ENCODE measurements around the gene PRTN3. TPM values are rescaled to one million over a fixed set of nuclear protein-coding genes. Genes with fewer than 3 reads are reported as not detected.

The PRTN3 gene
- total RNA-seq, 4 donors from 2014 or later = not detected

DNA sequence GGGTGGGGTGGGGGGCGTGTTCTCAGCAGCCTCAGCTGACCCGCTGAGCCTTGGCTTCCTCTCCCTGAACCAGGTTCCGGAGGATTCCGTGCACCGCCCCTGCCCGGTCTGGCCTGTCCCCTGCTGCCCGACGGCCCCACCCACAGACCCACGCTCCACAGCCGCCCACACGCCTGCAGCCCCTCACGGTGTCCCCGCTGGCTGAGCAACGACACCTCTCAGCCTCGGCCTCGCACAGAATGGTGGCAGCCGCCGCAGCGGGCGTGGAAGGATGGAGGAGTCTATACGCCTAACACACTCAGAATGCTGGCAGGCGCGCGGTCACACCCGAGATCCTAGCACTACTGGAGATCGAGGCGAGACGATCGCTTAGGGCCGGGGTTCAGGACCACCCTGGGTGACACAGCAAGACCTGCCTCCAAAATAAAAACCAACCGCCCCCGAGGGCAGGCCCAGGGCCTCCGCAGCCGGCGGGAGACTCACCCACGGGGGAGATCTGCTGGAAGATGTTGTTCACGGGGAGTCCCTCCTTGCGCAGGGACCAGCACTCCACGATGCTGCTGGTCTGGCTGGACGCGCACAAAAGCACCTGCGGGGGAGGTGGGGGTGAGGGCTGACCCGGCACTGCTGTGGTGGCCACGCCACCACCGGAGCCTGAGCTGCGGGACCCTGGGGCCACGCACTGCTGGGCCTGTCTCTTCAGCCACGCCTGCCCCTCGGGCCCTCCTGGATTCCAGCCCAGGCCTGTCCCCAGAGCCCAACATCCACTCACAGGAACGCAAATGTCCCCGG, 43.8 kb downstream of the PRTN3 start:
- WGBS = 97% methylated on average over 27 of the region's 51 CpGs

DNA sequence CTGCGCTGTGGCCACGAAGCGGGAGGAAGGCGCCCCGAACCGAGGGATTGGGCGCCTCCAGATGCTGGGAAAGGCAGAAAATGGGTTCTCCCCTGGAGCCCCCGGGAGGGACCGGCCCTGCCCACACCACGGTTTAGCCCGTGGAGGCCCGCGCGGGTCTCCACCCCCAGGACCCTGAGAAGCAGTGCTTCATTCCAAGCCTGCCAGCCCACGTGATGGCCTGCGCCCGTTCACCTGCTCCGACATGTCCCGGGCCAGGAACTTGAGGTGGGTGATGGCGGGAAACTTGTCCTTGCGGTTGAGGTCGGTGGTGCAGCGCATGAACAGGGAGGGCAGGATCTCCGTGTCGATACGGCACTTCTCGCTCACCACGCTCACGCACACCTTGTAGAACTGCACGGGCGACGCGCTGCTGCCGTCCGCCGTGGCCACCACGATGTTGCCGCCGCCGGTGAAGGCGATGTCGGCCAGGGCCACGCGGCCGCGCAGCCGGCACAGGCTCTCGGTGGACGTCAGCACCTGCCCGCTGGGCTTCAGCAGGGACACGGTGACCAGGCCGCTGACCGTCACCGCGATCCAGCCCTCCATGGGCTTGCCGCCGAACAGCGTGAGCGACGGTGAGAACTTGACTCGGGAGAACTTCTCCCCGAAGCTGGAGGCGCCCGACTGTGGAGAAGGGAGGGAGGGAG, 44.9 kb downstream of the PRTN3 start:
- TF ChIP-seq, protein P1, sequence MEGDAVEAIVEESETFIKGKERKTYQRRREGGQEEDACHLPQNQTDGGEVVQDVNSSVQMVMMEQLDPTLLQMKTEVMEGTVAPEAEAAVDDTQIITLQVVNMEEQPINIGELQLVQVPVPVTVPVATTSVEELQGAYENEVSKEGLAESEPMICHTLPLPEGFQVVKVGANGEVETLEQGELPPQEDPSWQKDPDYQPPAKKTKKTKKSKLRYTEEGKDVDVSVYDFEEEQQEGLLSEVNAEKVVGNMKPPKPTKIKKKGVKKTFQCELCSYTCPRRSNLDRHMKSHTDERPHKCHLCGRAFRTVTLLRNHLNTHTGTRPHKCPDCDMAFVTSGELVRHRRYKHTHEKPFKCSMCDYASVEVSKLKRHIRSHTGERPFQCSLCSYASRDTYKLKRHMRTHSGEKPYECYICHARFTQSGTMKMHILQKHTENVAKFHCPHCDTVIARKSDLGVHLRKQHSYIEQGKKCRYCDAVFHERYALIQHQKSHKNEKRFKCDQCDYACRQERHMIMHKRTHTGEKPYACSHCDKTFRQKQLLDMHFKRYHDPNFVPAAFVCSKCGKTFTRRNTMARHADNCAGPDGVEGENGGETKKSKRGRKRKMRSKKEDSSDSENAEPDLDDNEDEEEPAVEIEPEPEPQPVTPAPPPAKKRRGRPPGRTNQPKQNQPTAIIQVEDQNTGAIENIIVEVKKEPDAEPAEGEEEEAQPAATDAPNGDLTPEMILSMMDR (IDR thresholded peaks at IDR 0.05) = no peak
- TF ChIP-seq EP300 (IDR thresholded peaks at IDR 0.05) (no peak), POLR2A (IDR thresholded peaks at IDR 0.05) (no peak), POLR2AphosphoS5 (IDR thresholded peaks at IDR 0.05) (no peak)
- no peaks in the 10 kb centered on the region for H3K9me3 ChIP-seq
- H3K4me3 ChIP-seq = no peak overlapping the region
- 89% methylated on average over 64 of the region's 64 CpGs for WGBS
- no peaks in the 10 kb centered on the region for H3K4me1 ChIP-seq
- no peak for DNase-seq (ENCODE audit: low spot score in 2 of 2)
- peaks cover 90% of the 10 kb centered on the region for H3K36me3 ChIP-seq
- no peaks in the 10 kb centered on the region for H3K27me3 ChIP-seq
- no peak overlapping the region for H3K27ac ChIP-seq

More for the DNA sequence above, 43.8 kb downstream of the PRTN3 start:
- no peak overlapping the region for H3K27ac ChIP-seq
- H3K36me3 ChIP-seq = peaks cover 91% of the 10 kb centered on the region
- no peak overlapping the region for H3K4me3 ChIP-seq
- H3K9me3 ChIP-seq = no peaks in the 10 kb centered on the region
- H3K27me3 ChIP-seq = no peaks in the 10 kb centered on the region
- H3K4me1 ChIP-seq = no peaks in the 10 kb centered on the region
- DNase-seq (ENCODE audit: low spot score in 2 of 2) = no peak
- TF ChIP-seq, protein P1 (IDR thresholded peaks at IDR 0.05) = no peak
- no peak for TF ChIP-seq POLR2A (IDR thresholded peaks at IDR 0.05)
- no peak for TF ChIP-seq EP300 (IDR thresholded peaks at IDR 0.05)
- TF ChIP-seq POLR2AphosphoS5 (IDR thresholded peaks at IDR 0.05) = no peak

DNA sequence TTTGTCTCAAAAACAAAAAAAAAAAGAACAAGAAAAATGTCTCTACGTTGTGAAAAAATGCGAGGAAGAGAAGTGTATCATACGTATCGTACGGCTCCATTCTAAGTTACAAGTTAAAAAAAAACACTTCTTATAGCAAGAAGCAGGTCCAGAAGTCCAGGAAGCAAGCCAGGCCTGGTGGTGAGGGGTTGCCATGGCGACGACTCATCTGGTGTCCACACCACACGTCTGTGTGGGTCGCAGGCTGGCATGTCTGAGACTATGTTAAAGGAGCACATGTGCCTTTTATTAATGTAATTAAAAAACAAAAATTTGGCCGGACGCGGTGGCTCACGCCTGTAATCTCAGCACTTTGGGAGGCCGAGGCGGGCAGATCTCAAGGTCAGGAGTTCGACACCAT, 46.3 kb downstream of the PRTN3 start:
- no peak for DNase-seq (ENCODE audit: low spot score in 2 of 2)
- Histone ChIP-seq H3K27ac (no peak overlapping the region), H3K4me1 (peaks cover 11% of the 10 kb centered on the region), H3K36me3 (peaks cover 76% of the 10 kb centered on the region), H3K4me3 (no peak overlapping the region), H3K9me3 (no peaks in the 10 kb centered on the region), H3K27me3 (no peaks in the 10 kb centered on the region)
- WGBS = 86% methylated on average over 16 of the region's 16 CpGs
- TF ChIP-seq EP300 (IDR thresholded peaks at IDR 0.05) = no peak
- no peak for TF ChIP-seq POLR2A (IDR thresholded peaks at IDR 0.05)
- TF ChIP-seq, protein P1 (IDR thresholded peaks at IDR 0.05) = no peak
- no peak for TF ChIP-seq POLR2AphosphoS5 (IDR thresholded peaks at IDR 0.05)

DNA sequence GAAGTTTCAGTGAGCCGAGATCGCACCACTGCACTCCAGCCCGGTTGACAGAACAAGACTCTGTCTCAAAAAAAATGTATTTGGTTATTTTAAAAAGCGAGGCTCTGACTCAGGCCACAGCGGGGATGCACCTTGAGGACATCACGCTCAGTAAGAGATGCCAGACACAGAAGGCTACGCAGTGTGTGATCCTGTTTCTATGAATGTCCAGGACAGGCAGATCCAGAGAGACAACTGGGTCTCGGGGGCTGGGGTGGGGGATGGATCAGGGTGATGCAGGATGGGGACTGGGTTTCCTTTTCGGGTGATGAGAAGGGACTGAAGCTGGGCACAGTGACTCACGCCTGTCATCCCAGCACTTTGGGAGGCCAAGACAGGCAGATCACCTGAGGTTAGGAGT, 46.8 kb downstream of the PRTN3 start:
- H3K27ac ChIP-seq = no peak overlapping the region
- H3K9me3 ChIP-seq = no peaks in the 10 kb centered on the region
- DNase-seq (ENCODE audit: low spot score in 2 of 2) = no peak
- H3K4me1 ChIP-seq = peaks cover 16% of the 10 kb centered on the region
- WGBS = 88% methylated on average over 10 of the region's 10 CpGs
- H3K4me3 ChIP-seq = no peak overlapping the region
- H3K27me3 ChIP-seq = no peaks in the 10 kb centered on the region
- H3K36me3 ChIP-seq = peaks cover 71% of the 10 kb centered on the region
- TF ChIP-seq, protein P1 (IDR thresholded peaks at IDR 0.05) = no peak
- TF ChIP-seq POLR2AphosphoS5 (IDR thresholded peaks at IDR 0.05) = no peak
- no peak for TF ChIP-seq POLR2A (IDR thresholded peaks at IDR 0.05)
- TF ChIP-seq EP300 (IDR thresholded peaks at IDR 0.05) = no peak

Measured in suprapubic skin (tissue), 4 donors.